Measurements from ENCODE around the gene MORN1.

DNA sequence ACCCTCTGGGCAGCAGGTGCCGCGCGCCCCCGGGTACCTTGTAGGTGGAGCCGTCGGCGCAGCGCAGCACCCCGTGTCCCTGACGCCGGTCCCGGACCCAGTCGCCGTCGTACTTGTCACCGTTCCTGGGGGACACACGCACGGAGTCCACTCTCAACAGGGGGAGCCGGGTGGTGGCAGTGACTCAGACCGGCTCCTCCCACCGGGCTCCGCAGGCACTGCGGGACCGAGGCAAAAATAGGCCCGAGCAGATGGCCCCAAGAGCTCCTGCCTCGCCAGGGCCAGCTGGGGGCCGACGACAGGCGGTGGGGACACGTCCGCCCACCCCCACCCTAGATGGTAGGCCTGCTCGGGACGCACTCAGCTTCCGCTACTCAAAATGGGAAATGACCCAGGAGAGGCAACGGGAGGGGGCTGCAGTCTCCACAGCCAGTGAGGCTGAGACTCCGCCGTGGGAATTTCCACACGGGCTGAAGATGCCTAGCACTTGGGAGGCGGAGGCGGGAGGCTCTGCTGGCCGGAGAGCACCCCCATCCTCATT lies 6.3 kb downstream of the MORN1 start:
- TF ChIP-seq, protein P1, sequence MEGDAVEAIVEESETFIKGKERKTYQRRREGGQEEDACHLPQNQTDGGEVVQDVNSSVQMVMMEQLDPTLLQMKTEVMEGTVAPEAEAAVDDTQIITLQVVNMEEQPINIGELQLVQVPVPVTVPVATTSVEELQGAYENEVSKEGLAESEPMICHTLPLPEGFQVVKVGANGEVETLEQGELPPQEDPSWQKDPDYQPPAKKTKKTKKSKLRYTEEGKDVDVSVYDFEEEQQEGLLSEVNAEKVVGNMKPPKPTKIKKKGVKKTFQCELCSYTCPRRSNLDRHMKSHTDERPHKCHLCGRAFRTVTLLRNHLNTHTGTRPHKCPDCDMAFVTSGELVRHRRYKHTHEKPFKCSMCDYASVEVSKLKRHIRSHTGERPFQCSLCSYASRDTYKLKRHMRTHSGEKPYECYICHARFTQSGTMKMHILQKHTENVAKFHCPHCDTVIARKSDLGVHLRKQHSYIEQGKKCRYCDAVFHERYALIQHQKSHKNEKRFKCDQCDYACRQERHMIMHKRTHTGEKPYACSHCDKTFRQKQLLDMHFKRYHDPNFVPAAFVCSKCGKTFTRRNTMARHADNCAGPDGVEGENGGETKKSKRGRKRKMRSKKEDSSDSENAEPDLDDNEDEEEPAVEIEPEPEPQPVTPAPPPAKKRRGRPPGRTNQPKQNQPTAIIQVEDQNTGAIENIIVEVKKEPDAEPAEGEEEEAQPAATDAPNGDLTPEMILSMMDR (IDR thresholded peaks at IDR 0.05; ENCODE audit: low read depth, low read length, missing input control): no peak
- TF ChIP-seq, protein P2, sequence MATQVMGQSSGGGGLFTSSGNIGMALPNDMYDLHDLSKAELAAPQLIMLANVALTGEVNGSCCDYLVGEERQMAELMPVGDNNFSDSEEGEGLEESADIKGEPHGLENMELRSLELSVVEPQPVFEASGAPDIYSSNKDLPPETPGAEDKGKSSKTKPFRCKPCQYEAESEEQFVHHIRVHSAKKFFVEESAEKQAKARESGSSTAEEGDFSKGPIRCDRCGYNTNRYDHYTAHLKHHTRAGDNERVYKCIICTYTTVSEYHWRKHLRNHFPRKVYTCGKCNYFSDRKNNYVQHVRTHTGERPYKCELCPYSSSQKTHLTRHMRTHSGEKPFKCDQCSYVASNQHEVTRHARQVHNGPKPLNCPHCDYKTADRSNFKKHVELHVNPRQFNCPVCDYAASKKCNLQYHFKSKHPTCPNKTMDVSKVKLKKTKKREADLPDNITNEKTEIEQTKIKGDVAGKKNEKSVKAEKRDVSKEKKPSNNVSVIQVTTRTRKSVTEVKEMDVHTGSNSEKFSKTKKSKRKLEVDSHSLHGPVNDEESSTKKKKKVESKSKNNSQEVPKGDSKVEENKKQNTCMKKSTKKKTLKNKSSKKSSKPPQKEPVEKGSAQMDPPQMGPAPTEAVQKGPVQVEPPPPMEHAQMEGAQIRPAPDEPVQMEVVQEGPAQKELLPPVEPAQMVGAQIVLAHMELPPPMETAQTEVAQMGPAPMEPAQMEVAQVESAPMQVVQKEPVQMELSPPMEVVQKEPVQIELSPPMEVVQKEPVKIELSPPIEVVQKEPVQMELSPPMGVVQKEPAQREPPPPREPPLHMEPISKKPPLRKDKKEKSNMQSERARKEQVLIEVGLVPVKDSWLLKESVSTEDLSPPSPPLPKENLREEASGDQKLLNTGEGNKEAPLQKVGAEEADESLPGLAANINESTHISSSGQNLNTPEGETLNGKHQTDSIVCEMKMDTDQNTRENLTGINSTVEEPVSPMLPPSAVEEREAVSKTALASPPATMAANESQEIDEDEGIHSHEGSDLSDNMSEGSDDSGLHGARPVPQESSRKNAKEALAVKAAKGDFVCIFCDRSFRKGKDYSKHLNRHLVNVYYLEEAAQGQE (IDR thresholded peaks at IDR 0.05): no peak
- TF ChIP-seq RAD21 (IDR thresholded peaks at IDR 0.05): no peak

Data from liver (tissue), 3 donors.